B cell (primary cell): ENCODE results near the gene DENND5B. TPM values are rescaled to one million over a fixed set of nuclear protein-coding genes. Genes with fewer than 3 reads are reported as not detected.
A peak's percentile ranks its signal among the peaks of the same experiment; 100 is the strongest.

ENCODE experiments used
- ATAC-seq: fragments of 200-7000 bp; cut with Tn5 transposase; one replicate; pipeline ENCODE4 v1.10.0; 2021; ENCODE audit warnings: low read depth, mild to moderate bottlenecking, moderate number of reproducible peaks, moderate library complexity
- CTCF ChIA-PET: fragments of 350-600 bp; sonication (Branson Sonifier 250); formaldehyde crosslinking; loops from one replicate; lab custom pipeline; 2021; ENCODE audit warnings: antibody characterized with exemption, inconsistent platforms; lab: Charles Lee
- POLR2A ChIA-PET: fragments of 350-600 bp; sonication (Branson Sonifier 250); formaldehyde crosslinking; loops from one replicate; lab custom pipeline; 2021; ENCODE audit warnings: antibody characterized with exemption; lab: Charles Lee
- DNase-seq: peaks from one replicate; pipeline ENCODE4 v3.0.0; 2013
- H2AFZ ChIP-seq: 2 replicates; pipeline ENCODE4 v1.6.1; 2012; ENCODE audit warnings: mild to moderate bottlenecking, low read depth, low read length; ENCODE audit not compliant: insufficient read depth, poor library complexity, severe bottlenecking
- H3K27ac ChIP-seq, 2 donors: 1 replicate in 1 of 2; 2 replicates in 1 of 2; pipeline ENCODE4 v1.5.1; 2012 to 2013; ENCODE audit warnings: low read length in 2 of 2, mild to moderate bottlenecking in 2 of 2, moderate library complexity in 1 of 2
- H3K27me3 ChIP-seq, 4 experiments: fragments of 200-600 bp in 1 of 4; sonication (generic) in 1 of 4; replicated peaks in 1 of 4; 1 replicate in 2 of 4; 2 replicates in 2 of 4; pipeline versions ENCODE4 v1.6.1 to v1.7.0; 2013 to 2016; ENCODE audit warnings: low read length in 3 of 4, mild to moderate bottlenecking in 2 of 4, mixed read lengths in 1 of 4, moderate library complexity in 1 of 4; ENCODE audit not compliant: insufficient read depth in 4 of 4, control insufficient read depth in 3 of 4; ENCODE audit errors: control extremely low read depth in 1 of 4
- H3K36me3 ChIP-seq, 2 experiments: replicated peaks in 1 of 2; 1 replicate in 1 of 2; 2 replicates in 1 of 2; pipeline versions ENCODE4 v1.6.1 to v1.7.1; 2013; ENCODE audit warnings: low read length in 1 of 2; ENCODE audit not compliant: insufficient read depth in 2 of 2, control insufficient read depth in 1 of 2; ENCODE audit errors: control extremely low read depth in 1 of 2, extremely low read depth in 1 of 2
- H3K4me1 ChIP-seq, 2 donors: fragments of 200-600 bp in 1 of 2; sonication (generic) in 1 of 2; 1 replicate in 1 of 2; 2 replicates in 1 of 2; pipeline versions ENCODE4 v1.5.1 to v1.6.1; 2013 to 2017; ENCODE audit warnings: low read length in 2 of 2; ENCODE audit not compliant: control insufficient read depth in 2 of 2, insufficient read depth in 2 of 2
- H3K4me2 ChIP-seq: replicated peaks from 2 replicates; pipeline ENCODE3; 2012; ENCODE audit warnings: mild to moderate bottlenecking, low read depth, low read length; ENCODE audit not compliant: poor library complexity, severe bottlenecking
- H3K4me3 ChIP-seq, 5 experiments: fragments of 200-600 bp in 1 of 5; sonication (generic) in 1 of 5; 1 replicate in 3 of 5; 2 replicates in 2 of 5; pipeline versions ENCODE4 v1.5.1 to v1.7.0; 2011 to 2016; ENCODE audit warnings: low read length in 4 of 5, mild to moderate bottlenecking in 4 of 5, low read depth in 2 of 5, control low read depth in 1 of 5, moderate library complexity in 1 of 5; ENCODE audit not compliant: insufficient read depth in 1 of 5; ENCODE audit errors: control extremely low read depth in 1 of 5, extremely low read depth in 1 of 5
- H3K79me2 ChIP-seq: fragments of 200-600 bp; sonication (generic); one replicate; pipeline ENCODE4 v1.6.0; 2016; ENCODE audit warnings: low read length; ENCODE audit not compliant: control insufficient read depth, insufficient read depth
- H3K9ac ChIP-seq: fragments of 200-600 bp; sonication (generic); 2 replicates; pipeline ENCODE4 v1.6.1; 2017; ENCODE audit warnings: mild to moderate bottlenecking, low read length, moderate library complexity
- H3K9me3 ChIP-seq, 3 donors: one replicate each; pipeline versions ENCODE4 v1.6.1 to v1.7.1; 2013; ENCODE audit warnings: low read length in 2 of 3; ENCODE audit not compliant: control insufficient read depth in 2 of 3, insufficient read depth in 1 of 3; ENCODE audit errors: control extremely low read depth in 1 of 3
- H4K20me1 ChIP-seq: 2 replicates; pipeline ENCODE4 v1.6.0; 2012; ENCODE audit warnings: mild to moderate bottlenecking, low read length; ENCODE audit not compliant: insufficient read depth, control insufficient read depth, poor library complexity, severe bottlenecking
- H3K27ac Mint-ChIP-seq: one replicate; pipeline ENCODE4 v1.8.0; 2021; ENCODE audit warnings: mixed read lengths
- H3K27me3 Mint-ChIP-seq: one replicate; pipeline ENCODE4 v1.8.0; 2021; ENCODE audit warnings: mixed read lengths
- H3K4me1 Mint-ChIP-seq: one replicate; pipeline ENCODE4 v1.8.0; 2021; ENCODE audit warnings: mixed read lengths
- H3K4me3 Mint-ChIP-seq: one replicate; pipeline ENCODE4 v1.8.0; 2021; ENCODE audit warnings: mixed read lengths
- H3K9me3 Mint-ChIP-seq: one replicate; pipeline ENCODE4 v1.8.0; 2022; ENCODE audit warnings: mixed read lengths; ENCODE audit not compliant: insufficient read depth
- CTCF ChIP-seq: fragments of 200-600 bp; IDR thresholded peaks from one replicate; pipeline ENCODE4 v1.8.0; 2022; ENCODE audit warnings: antibody characterized with exemption, mild to moderate bottlenecking
- EZH2 ChIP-seq: IDR thresholded peaks from 2 replicates; pipeline ENCODE4 v1.6.1; 2012; ENCODE audit warnings: borderline replicate concordance, low read depth, mild to moderate bottlenecking, moderate library complexity, low read length; ENCODE audit not compliant: insufficient read depth, poor library complexity, severe bottlenecking
- WGBS: methylation state at CpG from one replicate; pipeline ENCODE4 v1.1.5; 2013; ENCODE audit warnings: missing lambda C conversion rate; ENCODE audit not compliant: insufficient coverage; 5-methylcytosine and 5-hydroxymethylcytosine counted together
- intact Hi-C: fragments of 100-400 bp; cut with micrococcal nuclease; formaldehyde crosslinking; loops from one replicate; pipeline ENCODE4 v1.10.0; 2022
- polyA plus RNA-seq: library from polyadenylated mRNA; depleted of rRNA; stranded (reverse); fragments of >200 nt; gene quantifications from 2 replicates; pipeline ENCODE4 v1.2.3, GENCODE V29; 2012
- total RNA-seq, 2 donors: library from RNA; stranded (reverse); fragments of 120-200 nt in 1 of 2; gene quantifications; 1 replicate in 1 of 2; 2 replicates in 1 of 2; pipeline versions ENCODE4 v1.2.3 to v1.2.4, GENCODE V29; 2013 to 2022

Gene DENND5B
- total and polyA plus RNA-seq, 2 donors (not counting 1 experiment from before 2014, with no cell fraction given), result 18.7 to 55.3 TPM

DNA sequence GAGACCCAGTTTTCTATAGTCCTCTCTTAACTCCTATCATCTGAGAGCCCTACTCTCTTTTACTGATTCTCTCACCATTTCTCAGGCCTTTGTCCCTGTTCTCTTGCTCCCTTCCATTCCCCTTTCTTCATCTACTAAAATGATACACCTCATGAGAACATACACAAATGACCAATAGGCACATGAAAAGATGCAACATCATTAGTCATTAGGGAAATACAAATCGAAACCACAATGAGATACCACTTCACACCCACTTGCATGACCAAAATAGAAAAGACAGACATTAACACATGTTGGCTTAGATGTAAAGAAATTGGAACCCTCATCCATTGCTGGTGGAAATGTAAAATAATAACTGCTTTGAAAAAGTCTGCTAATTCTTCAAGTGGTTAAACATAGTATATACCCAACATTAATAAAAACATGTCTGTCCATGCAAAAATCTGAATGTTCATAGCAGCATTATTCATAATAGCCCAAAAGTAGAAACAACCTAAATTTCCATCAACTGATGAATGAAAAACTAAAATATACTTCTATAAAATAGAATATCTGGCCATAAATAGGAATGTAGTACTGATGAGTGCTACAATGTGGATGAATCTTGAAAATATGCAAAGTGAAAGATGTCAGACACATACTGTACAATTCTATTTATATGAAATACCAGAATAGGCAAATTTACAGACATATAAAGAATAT, 66.0 kb downstream of the DENND5B start:
- Histone ChIP-seq H3K9ac (no peak overlapping the region), H3K4me2 (peak overlapping the region; percentile 48), H3K4me1 (peaks cover 26% of the 10 kb centered on the region in 2 donors), H3K4me3 (no peak overlapping the region), H3K79me2 (peaks cover 96% of the 10 kb centered on the region), H3K27me3 (no peaks in the 10 kb centered on the region), H4K20me1 (peaks cover 81% of the 10 kb centered on the region), H3K27ac (no peak overlapping the region), H3K36me3 (no peaks in the 10 kb centered on the region), H3K9me3 (no peaks in the 10 kb centered on the region), H2AFZ (no peak overlapping the region)
- TF ChIP-seq CTCF, result no peak
- no CpG with 5 or more reads among the region's 1 CpG for WGBS
- H3K27ac Mint-ChIP-seq, result peak overlapping the region; percentile 22
- DNase-seq, result peak; percentile 32
- POLR2A ChIA-PET, result no interaction called here
- intact Hi-C loops, result loop anchor here (5.0 kb wide), 2 partner anchors 37 to 48 kb away; no protein-coding TSS in a partner anchor
- no peaks in the 10 kb centered on the region for H3K27me3 Mint-ChIP-seq
- no peaks in the 10 kb centered on the region for H3K9me3 Mint-ChIP-seq
- peak; percentile 49 for ATAC-seq
- H3K4me3 Mint-ChIP-seq, result peak overlapping the region; percentile 24
- CTCF ChIA-PET, result no interaction called here
- H3K4me1 Mint-ChIP-seq, result peaks cover 70% of the 10 kb centered on the region

DNA sequence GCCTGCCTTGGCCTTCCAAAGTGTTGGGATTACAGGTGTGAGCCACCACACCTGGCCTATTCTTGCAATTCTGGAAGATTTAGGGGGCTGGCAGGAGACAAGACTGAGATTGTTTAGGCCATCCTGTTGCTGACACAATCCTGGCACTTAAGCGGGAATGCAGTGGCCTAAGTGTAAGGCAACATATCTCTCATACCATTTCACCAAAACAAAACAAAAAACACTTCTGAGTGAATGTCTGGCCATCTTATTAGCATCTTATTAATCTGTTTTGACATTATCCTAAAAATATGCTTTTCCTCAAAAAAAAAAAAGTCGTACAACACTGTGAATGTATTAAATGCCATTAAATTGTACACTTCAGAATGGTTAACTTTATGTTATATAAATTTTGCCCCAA, 67.6 kb downstream of the DENND5B start:
- H3K27me3 Mint-ChIP-seq, result no peaks in the 10 kb centered on the region
- intact Hi-C loops, result loop anchor here (5.0 kb wide), 1 partner anchor 46 kb away; no protein-coding TSS in a partner anchor
- H3K4me1 Mint-ChIP-seq, result peaks cover 78% of the 10 kb centered on the region
- POLR2A ChIA-PET, result no interaction called here
- ATAC-seq (no peak), DNase-seq (no peak)
- H3K9me3 Mint-ChIP-seq, result no peaks in the 10 kb centered on the region
- Histone ChIP-seq H3K27ac (no peak overlapping the region), H3K36me3 (no peaks in the 10 kb centered on the region), H3K4me2 (no peak overlapping the region), H3K9ac (no peak overlapping the region), H3K4me3 (no peak overlapping the region), H4K20me1 (peaks cover 79% of the 10 kb centered on the region), H3K4me1 (peaks cover 36 to 42% of the 10 kb centered on the region in 2 donors), H3K27me3 (no peaks in the 10 kb centered on the region), H3K9me3 (no peaks in the 10 kb centered on the region), H2AFZ (no peak overlapping the region), H3K79me2 (peaks cover 98% of the 10 kb centered on the region)
- WGBS, result 100% methylated on average over 1 of the region's 2 CpGs
- no peak overlapping the region for H3K4me3 Mint-ChIP-seq
- H3K27ac Mint-ChIP-seq, result no peak overlapping the region
- CTCF ChIA-PET, result no interaction called here
- TF ChIP-seq CTCF (no peak), EZH2 (no peak)
